ENCODE measurements around the gene LOXHD1. TPM values are rescaled to one million over a fixed set of nuclear protein-coding genes. Genes with fewer than 3 reads are reported as not detected.

Gene LOXHD1
- polyA plus RNA-seq, 1 experiment, result not detected

GRCh38 chr18:46462523-46462922 lies 194.5 kb downstream of the LOXHD1 start:
- Histone ChIP-seq H3K27me3 (ENCODE audit: control insufficient read depth, insufficient read depth, low read length) (peaks cover 5% of the 10 kb centered on the region), H3K4me3 (ENCODE audit: low read depth, low read length) (no peak overlapping the region), H3K27ac (ENCODE audit: low read depth, low read length) (no peak overlapping the region), H3K9me3 (ENCODE audit: control insufficient read depth, insufficient read depth, low read length) (no peaks in the 10 kb centered on the region)
- DNase-seq (ENCODE audit: low read depth, low spot score), result no peak
- CTCF ChIA-PET, result no interaction called here
- POLR2A ChIA-PET, result no interaction called here
- TF ChIP-seq CTCF (IDR thresholded peaks at IDR 0.05; ENCODE audit: low read depth, low read length), result no peak

- Histone ChIP-seq H3K9me3 (ENCODE audit: control insufficient read depth, insufficient read depth, low read length) (no peaks in the 10 kb centered on the region), H3K4me3 (ENCODE audit: low read depth, low read length) (no peak overlapping the region), H3K27me3 (ENCODE audit: control insufficient read depth, insufficient read depth, low read length) (peaks cover 5% of the 10 kb centered on the region), H3K27ac (ENCODE audit: low read depth, low read length) (no peak overlapping the region)
- no peak for TF ChIP-seq CTCF (IDR thresholded peaks at IDR 0.05; ENCODE audit: low read depth, low read length)
- POLR2A ChIA-PET, result no interaction called here
- no peak for DNase-seq (ENCODE audit: low read depth, low spot score)
- CTCF ChIA-PET, result interaction anchor here (0.6 kb wide), 1 partner anchor 18 kb away, joined by 6 read pairs; no protein-coding TSS in a partner anchor
Measured at GRCh38 chr18:46461993-46462392, 195.0 kb downstream of the LOXHD1 start.

- H3K4me3 ChIP-seq (ENCODE audit: low read depth, low read length), result no peak overlapping the region
- no peaks in the 10 kb centered on the region for H3K27me3 ChIP-seq (ENCODE audit: control insufficient read depth, insufficient read depth, low read length)
- CTCF ChIA-PET, result interaction anchor here (0.7 kb wide), 1 partner anchor 20 kb away, joined by 13 read pairs; no protein-coding TSS in a partner anchor
- no peak overlapping the region for H3K27ac ChIP-seq (ENCODE audit: low read depth, low read length)
- no peaks in the 10 kb centered on the region for H3K9me3 ChIP-seq (ENCODE audit: control insufficient read depth, insufficient read depth, low read length)
- no peak for TF ChIP-seq CTCF (IDR thresholded peaks at IDR 0.05; ENCODE audit: low read depth, low read length)
- no peak for DNase-seq (ENCODE audit: low read depth, low spot score)
- POLR2A ChIA-PET, result no interaction called here
Measured at GRCh38 chr18:46460754-46461153, 196.3 kb downstream of the LOXHD1 start.

GRCh38 chr18:46459789-46460455 lies 197.1 kb downstream of the LOXHD1 start:
- ChIA-PET CTCF (no interaction called here), POLR2A (no interaction called here)
- no peak overlapping the region for H3K27ac ChIP-seq (ENCODE audit: low read depth, low read length)
- H3K27me3 ChIP-seq (ENCODE audit: control insufficient read depth, insufficient read depth, low read length), result no peaks in the 10 kb centered on the region
- H3K9me3 ChIP-seq (ENCODE audit: control insufficient read depth, insufficient read depth, low read length), result no peaks in the 10 kb centered on the region
- no peak for DNase-seq (ENCODE audit: low read depth, low spot score)
- H3K4me3 ChIP-seq (ENCODE audit: low read depth, low read length), result no peak overlapping the region
- TF ChIP-seq CTCF (IDR thresholded peaks at IDR 0.05; ENCODE audit: low read depth, low read length), result no peak

GRCh38 chr18:46458472-46458871 lies 198.5 kb downstream of the LOXHD1 start:
- ChIA-PET CTCF (interaction anchor here (0.7 kb wide), 1 partner anchor 285 kb away, joined by 4 read pairs; a partner anchor contains a TSS), POLR2A (no interaction called here)
- DNase-seq (ENCODE audit: low read depth, low spot score), result no peak
- no peaks in the 10 kb centered on the region for H3K9me3 ChIP-seq (ENCODE audit: control insufficient read depth, insufficient read depth, low read length)
- H3K27ac ChIP-seq (ENCODE audit: low read depth, low read length), result no peak overlapping the region
- no peak for TF ChIP-seq CTCF (IDR thresholded peaks at IDR 0.05; ENCODE audit: low read depth, low read length)
- no peaks in the 10 kb centered on the region for H3K27me3 ChIP-seq (ENCODE audit: control insufficient read depth, insufficient read depth, low read length)
- no peak overlapping the region for H3K4me3 ChIP-seq (ENCODE audit: low read depth, low read length)
